ENCODE results near the gene SP110.

The SP110 gene

GRCh38 chr2:230158468-230158867 is 61.3 kb downstream of the SP110 start:
- no peaks in the 10 kb centered on the region for H3K36me3 ChIP-seq (replicated peaks; ENCODE audit: low read depth, low read length)
- no peaks in the 10 kb centered on the region for H3K79me2 ChIP-seq (ENCODE audit: low read length)
- no peak overlapping the region for H2AFZ ChIP-seq (ENCODE audit: low read depth, low read length)
- H3K27me3 ChIP-seq (ENCODE audit: low read depth, low read length): no peaks in the 10 kb centered on the region
- H3K4me2 ChIP-seq (ENCODE audit: low read length): no peak overlapping the region
- no peaks in the 10 kb centered on the region for H3K9me3 ChIP-seq (ENCODE audit: insufficient read depth, low read length)
- no peak overlapping the region for H3K9ac ChIP-seq (ENCODE audit: low read length)
- peaks cover 17% of the 10 kb centered on the region for H3K4me1 ChIP-seq (ENCODE audit: low read length)
- H4K20me1 ChIP-seq (ENCODE audit: insufficient read depth, low read length): no peaks in the 10 kb centered on the region
- TF ChIP-seq, protein P1, sequence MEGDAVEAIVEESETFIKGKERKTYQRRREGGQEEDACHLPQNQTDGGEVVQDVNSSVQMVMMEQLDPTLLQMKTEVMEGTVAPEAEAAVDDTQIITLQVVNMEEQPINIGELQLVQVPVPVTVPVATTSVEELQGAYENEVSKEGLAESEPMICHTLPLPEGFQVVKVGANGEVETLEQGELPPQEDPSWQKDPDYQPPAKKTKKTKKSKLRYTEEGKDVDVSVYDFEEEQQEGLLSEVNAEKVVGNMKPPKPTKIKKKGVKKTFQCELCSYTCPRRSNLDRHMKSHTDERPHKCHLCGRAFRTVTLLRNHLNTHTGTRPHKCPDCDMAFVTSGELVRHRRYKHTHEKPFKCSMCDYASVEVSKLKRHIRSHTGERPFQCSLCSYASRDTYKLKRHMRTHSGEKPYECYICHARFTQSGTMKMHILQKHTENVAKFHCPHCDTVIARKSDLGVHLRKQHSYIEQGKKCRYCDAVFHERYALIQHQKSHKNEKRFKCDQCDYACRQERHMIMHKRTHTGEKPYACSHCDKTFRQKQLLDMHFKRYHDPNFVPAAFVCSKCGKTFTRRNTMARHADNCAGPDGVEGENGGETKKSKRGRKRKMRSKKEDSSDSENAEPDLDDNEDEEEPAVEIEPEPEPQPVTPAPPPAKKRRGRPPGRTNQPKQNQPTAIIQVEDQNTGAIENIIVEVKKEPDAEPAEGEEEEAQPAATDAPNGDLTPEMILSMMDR (IDR thresholded peaks at IDR 0.05; ENCODE audit: low read depth, low read length): no peak
- no peak for TF ChIP-seq EZH2phosphoT487 (IDR thresholded peaks at IDR 0.05; ENCODE audit: low read depth)
- no peak overlapping the region for H3K27ac ChIP-seq (ENCODE audit: low read length)
- no peak overlapping the region for H3K4me3 ChIP-seq (ENCODE audit: low read length)

GRCh38 chr2:230156782-230157699 is 62.7 kb downstream of the SP110 start:
- no peak overlapping the region for H3K27ac ChIP-seq (ENCODE audit: low read length)
- TF ChIP-seq, protein P1 (IDR thresholded peaks at IDR 0.05; ENCODE audit: low read depth, low read length): no peak
- TF ChIP-seq EZH2phosphoT487 (IDR thresholded peaks at IDR 0.05; ENCODE audit: low read depth): no peak
- no peaks in the 10 kb centered on the region for H3K27me3 ChIP-seq (ENCODE audit: low read depth, low read length)
- H3K36me3 ChIP-seq (replicated peaks; ENCODE audit: low read depth, low read length): no peaks in the 10 kb centered on the region
- no peaks in the 10 kb centered on the region for H3K9me3 ChIP-seq (ENCODE audit: insufficient read depth, low read length)
- H2AFZ ChIP-seq (ENCODE audit: low read depth, low read length): no peak overlapping the region
- peaks cover 17% of the 10 kb centered on the region for H3K4me1 ChIP-seq (ENCODE audit: low read length)
- H3K4me2 ChIP-seq (ENCODE audit: low read length): no peak overlapping the region
- no peaks in the 10 kb centered on the region for H4K20me1 ChIP-seq (ENCODE audit: insufficient read depth, low read length)
- H3K79me2 ChIP-seq (ENCODE audit: low read length): no peaks in the 10 kb centered on the region
- no peak overlapping the region for H3K4me3 ChIP-seq (ENCODE audit: low read length)
- H3K9ac ChIP-seq (ENCODE audit: low read length): no peak overlapping the region

DNA sequence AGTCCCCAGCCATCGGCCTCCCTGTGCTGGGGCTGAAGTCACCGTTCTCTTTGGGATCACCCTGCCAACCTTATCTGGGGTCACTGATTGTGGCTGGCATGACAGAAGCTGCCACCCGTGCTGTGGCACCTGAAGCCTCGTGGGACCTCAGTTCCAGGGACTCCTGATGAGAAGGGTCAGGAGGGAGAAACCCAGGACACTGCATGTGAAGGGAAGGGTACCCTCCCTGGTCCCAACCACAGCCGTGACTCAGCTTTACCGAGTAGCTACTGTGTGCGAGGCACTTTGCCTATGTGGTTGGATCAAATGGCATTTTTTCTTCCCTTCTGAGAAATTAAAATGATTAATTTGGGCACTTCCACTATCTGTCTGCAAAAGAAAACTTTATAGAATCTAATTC is 64.4 kb downstream of the SP110 start:
- no peak overlapping the region for H3K27ac ChIP-seq (ENCODE audit: low read length)
- H3K27me3 ChIP-seq (ENCODE audit: low read depth, low read length): no peaks in the 10 kb centered on the region
- no peaks in the 10 kb centered on the region for H3K36me3 ChIP-seq (replicated peaks; ENCODE audit: low read depth, low read length)
- no peaks in the 10 kb centered on the region for H4K20me1 ChIP-seq (ENCODE audit: insufficient read depth, low read length)
- H3K4me2 ChIP-seq (ENCODE audit: low read length): no peak overlapping the region
- no peaks in the 10 kb centered on the region for H3K79me2 ChIP-seq (ENCODE audit: low read length)
- H3K9me3 ChIP-seq (ENCODE audit: insufficient read depth, low read length): no peaks in the 10 kb centered on the region
- no peak for TF ChIP-seq EZH2phosphoT487 (IDR thresholded peaks at IDR 0.05; ENCODE audit: low read depth)
- TF ChIP-seq, protein P1 (IDR thresholded peaks at IDR 0.05; ENCODE audit: low read depth, low read length): no peak
- no peak overlapping the region for H3K9ac ChIP-seq (ENCODE audit: low read length)
- peaks cover 5% of the 10 kb centered on the region for H3K4me1 ChIP-seq (ENCODE audit: low read length)
- no peak overlapping the region for H3K4me3 ChIP-seq (ENCODE audit: low read length)
- H2AFZ ChIP-seq (ENCODE audit: low read depth, low read length): no peak overlapping the region

- TF ChIP-seq EZH2phosphoT487 (IDR thresholded peaks at IDR 0.05; ENCODE audit: low read depth): no peak
- TF ChIP-seq, protein P1 (IDR thresholded peaks at IDR 0.05; ENCODE audit: low read depth, low read length): no peak
- H4K20me1 ChIP-seq (ENCODE audit: insufficient read depth, low read length): no peaks in the 10 kb centered on the region
- H3K79me2 ChIP-seq (ENCODE audit: low read length): no peaks in the 10 kb centered on the region
- H3K27me3 ChIP-seq (ENCODE audit: low read depth, low read length): no peaks in the 10 kb centered on the region
- no peaks in the 10 kb centered on the region for H3K36me3 ChIP-seq (replicated peaks; ENCODE audit: low read depth, low read length)
- no peak overlapping the region for H3K27ac ChIP-seq (ENCODE audit: low read length)
- H3K9me3 ChIP-seq (ENCODE audit: insufficient read depth, low read length): no peaks in the 10 kb centered on the region
- no peaks in the 10 kb centered on the region for H3K4me1 ChIP-seq (ENCODE audit: low read length)
- no peak overlapping the region for H3K4me3 ChIP-seq (ENCODE audit: low read length)
- H3K9ac ChIP-seq (ENCODE audit: low read length): no peak overlapping the region
- H2AFZ ChIP-seq (ENCODE audit: low read depth, low read length): no peak overlapping the region
- no peak overlapping the region for H3K4me2 ChIP-seq (ENCODE audit: low read length)
Observed at GRCh38 chr2:230153390-230153976, 66.3 kb downstream of the SP110 start.
